ENCODE data around the gene PTK6.

Gene PTK6

DNA sequence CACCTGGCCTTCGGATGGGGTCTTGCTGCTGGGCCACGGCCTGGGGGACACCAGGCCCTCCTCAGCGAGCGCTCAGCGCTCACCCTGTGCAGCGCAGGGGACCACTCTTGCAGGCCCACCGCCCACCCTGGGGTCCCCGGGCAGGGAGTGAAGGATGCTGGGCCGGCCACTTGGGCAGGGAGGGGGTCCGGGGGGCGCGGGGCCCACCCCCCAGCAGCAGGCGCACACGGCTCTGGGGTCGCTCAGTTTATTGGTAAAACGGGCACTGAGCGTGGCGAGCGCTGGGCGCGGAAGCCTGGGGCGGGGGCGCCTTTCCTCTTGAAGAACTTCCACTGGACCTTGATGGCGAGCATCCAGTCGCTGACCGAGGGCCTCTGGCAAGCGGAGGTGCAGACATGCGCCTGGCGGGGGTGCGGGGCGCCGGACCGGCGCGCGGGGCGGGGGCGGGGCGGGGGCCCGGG is 49.4 kb downstream of the PTK6 start:
- no peak for TF ChIP-seq HDGF (IDR thresholded peaks at IDR 0.05; ENCODE audit: borderline replicate concordance)
- TF ChIP-seq NFRKB (IDR thresholded peaks at IDR 0.05): no peak
- no peak for TF ChIP-seq SP1 (IDR thresholded peaks at IDR 0.05)
- TF ChIP-seq BHLHE40 (IDR thresholded peaks at IDR 0.05; ENCODE audit: borderline replicate concordance): no peak
- TF ChIP-seq FOXA1 (IDR thresholded peaks at IDR 0.05): no peak
- TF ChIP-seq L3MBTL2 (conservative IDR thresholded peaks at IDR 0.05): no peak
- TF ChIP-seq CTBP1 (IDR thresholded peaks at IDR 0.05; ENCODE audit: borderline replicate concordance): no peak
- ChIA-PET CTCF (no interaction called here), POLR2A (no interaction called here)
- no peak for DNase-seq (ENCODE audit: extremely low spot score)

DNA sequence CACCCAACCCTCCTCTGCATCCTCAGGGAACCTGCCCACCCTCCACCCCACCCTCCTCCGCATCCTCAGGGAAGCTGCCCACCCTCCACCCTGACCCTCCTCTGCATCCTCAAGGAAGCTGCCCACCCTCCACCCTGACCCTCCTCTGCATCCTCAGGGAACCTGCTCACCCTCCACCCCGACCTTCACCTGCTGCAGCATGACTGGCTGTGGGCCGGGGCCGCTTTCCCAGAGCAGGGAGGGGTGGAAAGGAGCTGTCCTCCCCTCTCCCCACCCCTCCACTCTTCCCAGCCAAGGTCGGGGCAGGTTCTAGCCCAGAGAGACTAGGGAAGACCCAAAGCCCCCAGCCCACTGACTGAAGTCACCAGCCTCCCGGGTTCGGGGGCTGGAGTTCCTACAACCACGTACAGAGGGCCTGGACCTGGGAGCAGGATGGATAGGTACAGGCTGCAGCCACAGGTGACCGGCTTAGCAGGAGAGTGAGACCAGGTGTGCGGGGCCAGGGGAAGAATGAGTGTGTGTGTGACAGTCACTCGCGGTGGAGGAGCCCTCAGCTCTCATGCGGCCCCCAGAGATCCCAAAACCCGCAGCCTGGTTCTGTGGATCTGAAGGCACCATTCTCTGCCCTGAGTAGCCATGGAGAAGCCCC is 49.9 kb downstream of the PTK6 start:
- TF ChIP-seq TARDBP (IDR thresholded peaks at IDR 0.05) (no peak), NFRKB (IDR thresholded peaks at IDR 0.05) (no peak), CTBP1 (IDR thresholded peaks at IDR 0.05; ENCODE audit: borderline replicate concordance) (no peak), SUZ12 (IDR thresholded peaks at IDR 0.05) (no peak), HDGF (IDR thresholded peaks at IDR 0.05; ENCODE audit: borderline replicate concordance) (no peak), BHLHE40 (IDR thresholded peaks at IDR 0.05; ENCODE audit: borderline replicate concordance) (no peak), ARNT (IDR thresholded peaks at IDR 0.05) (no peak), ELF4 (IDR thresholded peaks at IDR 0.05) (no peak), FOXK2 (IDR thresholded peaks at IDR 0.05) (no peak), FOXA1 (IDR thresholded peaks at IDR 0.05) (no peak), ZNF384 (IDR thresholded peaks at IDR 0.05) (no peak), L3MBTL2 (conservative IDR thresholded peaks at IDR 0.05) (no peak)
- TF ChIP-seq, protein P1, sequence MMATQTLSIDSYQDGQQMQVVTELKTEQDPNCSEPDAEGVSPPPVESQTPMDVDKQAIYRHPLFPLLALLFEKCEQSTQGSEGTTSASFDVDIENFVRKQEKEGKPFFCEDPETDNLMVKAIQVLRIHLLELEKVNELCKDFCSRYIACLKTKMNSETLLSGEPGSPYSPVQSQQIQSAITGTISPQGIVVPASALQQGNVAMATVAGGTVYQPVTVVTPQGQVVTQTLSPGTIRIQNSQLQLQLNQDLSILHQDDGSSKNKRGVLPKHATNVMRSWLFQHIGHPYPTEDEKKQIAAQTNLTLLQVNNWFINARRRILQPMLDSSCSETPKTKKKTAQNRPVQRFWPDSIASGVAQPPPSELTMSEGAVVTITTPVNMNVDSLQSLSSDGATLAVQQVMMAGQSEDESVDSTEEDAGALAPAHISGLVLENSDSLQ (IDR thresholded peaks at IDR 0.05): no peak
- POLR2A ChIA-PET: interaction anchor here (1.0 kb wide), 1 partner anchor 34 kb away, joined by 3 read pairs; no protein-coding TSS in a partner anchor
- no peak for DNase-seq (ENCODE audit: extremely low spot score)
- CTCF ChIA-PET: no interaction called here

DNA sequence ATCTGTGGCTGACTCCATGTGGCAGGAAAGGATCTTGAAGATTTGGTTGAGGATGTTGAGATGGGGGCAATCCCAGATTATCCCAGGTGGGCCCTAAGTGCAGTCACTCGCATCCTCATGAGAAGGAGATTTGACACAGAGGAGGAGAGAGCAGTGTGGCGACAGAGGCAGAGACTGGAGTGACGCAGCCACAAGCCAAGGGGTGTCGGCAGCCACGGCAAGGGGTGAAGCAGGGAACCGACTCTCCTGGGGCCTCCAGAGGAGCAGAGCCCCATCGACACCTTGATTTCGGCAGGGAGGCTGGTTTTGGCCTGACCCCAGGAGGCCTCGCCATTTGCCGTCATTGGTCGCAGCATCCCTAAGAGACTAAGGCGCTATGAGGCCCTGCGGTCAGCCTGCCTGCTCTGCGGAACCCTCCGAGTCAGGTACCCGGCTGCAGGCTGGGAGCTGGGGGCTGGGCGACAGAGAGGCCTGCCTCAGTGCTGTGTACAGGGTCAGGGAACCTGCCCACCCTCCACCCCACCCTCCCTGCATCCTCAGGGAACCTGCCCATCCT is 50.8 kb downstream of the PTK6 start:
- ChIA-PET POLR2A (interaction anchor here (1.0 kb wide), 1 partner anchor 35 kb away, joined by 3 read pairs; no protein-coding TSS in a partner anchor), CTCF (no interaction called here)
- TF ChIP-seq LEF1 (IDR thresholded peaks at IDR 0.05; ENCODE audit: borderline replicate concordance) (no peak), BHLHE40 (IDR thresholded peaks at IDR 0.05; ENCODE audit: borderline replicate concordance) (no peak), ZNF384 (IDR thresholded peaks at IDR 0.05) (no peak), FOXK2 (IDR thresholded peaks at IDR 0.05) (no peak), FOXM1 (IDR thresholded peaks at IDR 0.05; ENCODE audit: borderline replicate concordance) (no peak), L3MBTL2 (conservative IDR thresholded peaks at IDR 0.05) (no peak), FOXA1 (IDR thresholded peaks at IDR 0.05) (no peak), SP1 (IDR thresholded peaks at IDR 0.05) (no peak), ARNT (IDR thresholded peaks at IDR 0.05) (no peak), HDGF (IDR thresholded peaks at IDR 0.05; ENCODE audit: borderline replicate concordance) (no peak), SUZ12 (IDR thresholded peaks at IDR 0.05) (no peak), TARDBP (IDR thresholded peaks at IDR 0.05) (no peak), NFRKB (IDR thresholded peaks at IDR 0.05) (no peak), ELF4 (IDR thresholded peaks at IDR 0.05) (no peak), CTBP1 (IDR thresholded peaks at IDR 0.05; ENCODE audit: borderline replicate concordance) (no peak)
- TF ChIP-seq, protein P1 (IDR thresholded peaks at IDR 0.05): no peak
- DNase-seq (ENCODE audit: extremely low spot score): no peak

DNA sequence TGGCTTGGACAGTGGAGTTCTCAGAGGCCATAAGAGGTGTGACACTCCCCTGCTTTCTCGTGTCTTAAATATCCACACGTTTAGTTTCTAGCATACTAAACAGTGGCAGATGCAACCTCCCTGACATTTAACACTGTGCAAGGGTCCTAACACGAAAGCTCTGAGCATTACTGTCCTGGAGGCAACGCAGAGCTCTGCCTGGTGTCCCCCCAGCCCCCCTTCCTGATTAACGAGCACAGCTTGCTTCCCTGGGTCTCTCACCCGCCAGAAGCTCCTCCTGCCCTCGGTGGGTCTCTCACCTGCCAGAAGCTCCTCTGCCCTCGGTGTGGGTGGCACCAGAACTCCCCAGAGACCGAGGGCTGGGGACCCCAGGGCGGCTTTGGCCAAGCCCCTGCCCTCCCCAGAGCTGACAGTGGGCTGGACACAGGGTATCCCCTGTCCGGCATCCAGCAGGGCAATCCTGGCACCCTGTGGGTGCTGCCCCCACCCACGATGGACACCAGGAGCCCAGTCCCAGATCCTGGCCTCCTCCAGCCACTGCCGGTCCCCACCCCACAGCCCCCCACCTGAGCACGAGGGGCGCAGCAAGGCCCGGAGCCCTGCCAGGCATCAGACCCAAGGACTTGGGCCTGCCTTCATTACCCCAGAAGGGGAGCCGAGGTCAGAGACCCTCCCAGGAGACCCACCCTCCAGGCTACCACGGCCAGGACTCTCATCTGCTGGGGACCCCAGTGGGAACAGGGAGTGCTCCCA is 52.3 kb downstream of the PTK6 start:
- no peak for TF ChIP-seq LEF1 (IDR thresholded peaks at IDR 0.05; ENCODE audit: borderline replicate concordance)
- no peak for TF ChIP-seq FOXA1 (IDR thresholded peaks at IDR 0.05)
- TF ChIP-seq NFRKB (IDR thresholded peaks at IDR 0.05): no peak
- no peak for TF ChIP-seq ZNF384 (IDR thresholded peaks at IDR 0.05)
- no peak for TF ChIP-seq ARNT (IDR thresholded peaks at IDR 0.05)
- TF ChIP-seq, protein P1 (IDR thresholded peaks at IDR 0.05): no peak
- TF ChIP-seq TARDBP (IDR thresholded peaks at IDR 0.05): no peak
- ChIA-PET POLR2A (interaction anchor here (1.2 kb wide), 1 partner anchor 11 kb away, joined by 3 read pairs; no protein-coding TSS in a partner anchor), CTCF (interaction anchor here (1.0 kb wide), 1 partner anchor 11 kb away, joined by 4 read pairs; no protein-coding TSS in a partner anchor)
- DNase-seq (ENCODE audit: extremely low spot score): no peak

DNA sequence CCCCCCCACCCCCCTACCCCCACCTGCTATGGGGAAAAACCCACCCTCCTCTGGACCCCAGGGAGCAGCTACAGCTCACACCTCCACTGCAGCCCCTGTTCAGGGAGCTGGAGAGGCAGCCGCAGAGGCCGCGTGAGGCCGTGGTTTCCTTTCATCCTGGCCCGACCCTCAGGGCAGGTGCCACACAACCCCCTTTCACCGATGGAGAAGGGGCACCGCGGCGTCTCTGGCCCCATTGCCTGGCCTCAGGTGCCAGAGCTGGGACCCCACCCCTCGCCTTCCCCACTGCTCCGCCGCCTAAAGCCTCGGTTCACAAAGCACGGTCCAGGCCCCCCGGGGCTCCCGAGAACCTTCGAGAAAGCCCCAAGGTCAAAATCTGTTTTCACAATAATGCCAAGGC is 52.9 kb downstream of the PTK6 start:
- DNase-seq (ENCODE audit: extremely low spot score): no peak
- ChIA-PET CTCF (interaction anchor here (0.7 to 1.0 kb wide), 2 partner anchors 12 to 175 kb away, joined by 3 to 4 read pairs; no protein-coding TSS in a partner anchor), POLR2A (interaction anchor here (1.2 kb wide), 1 partner anchor 10 kb away, joined by 3 read pairs; no protein-coding TSS in a partner anchor)
- TF ChIP-seq HDGF (IDR thresholded peaks at IDR 0.05; ENCODE audit: borderline replicate concordance) (no peak), ELF4 (IDR thresholded peaks at IDR 0.05) (no peak), FOXA1 (IDR thresholded peaks at IDR 0.05) (no peak), LEF1 (IDR thresholded peaks at IDR 0.05; ENCODE audit: borderline replicate concordance) (no peak), SUZ12 (IDR thresholded peaks at IDR 0.05) (no peak), NFRKB (IDR thresholded peaks at IDR 0.05) (no peak), ARNT (IDR thresholded peaks at IDR 0.05) (no peak), BHLHE40 (IDR thresholded peaks at IDR 0.05; ENCODE audit: borderline replicate concordance) (no peak), L3MBTL2 (conservative IDR thresholded peaks at IDR 0.05) (no peak)
- TF ChIP-seq, protein P1 (IDR thresholded peaks at IDR 0.05): no peak
